ENCODE results near the gene ABI2.
"Not testable (repeated sequence)": the region's sequence is repeated elsewhere in the genome, so short reads cannot be mapped to it uniquely, and the experiment has no call there.

The ABI2 gene

GRCh38 chr2:203418271-203418670, 90.1 kb downstream of the ABI2 start:
- no peak overlapping the region for H3K4me3 ChIP-seq (ENCODE audit: low read length)
- TF ChIP-seq, protein P1, sequence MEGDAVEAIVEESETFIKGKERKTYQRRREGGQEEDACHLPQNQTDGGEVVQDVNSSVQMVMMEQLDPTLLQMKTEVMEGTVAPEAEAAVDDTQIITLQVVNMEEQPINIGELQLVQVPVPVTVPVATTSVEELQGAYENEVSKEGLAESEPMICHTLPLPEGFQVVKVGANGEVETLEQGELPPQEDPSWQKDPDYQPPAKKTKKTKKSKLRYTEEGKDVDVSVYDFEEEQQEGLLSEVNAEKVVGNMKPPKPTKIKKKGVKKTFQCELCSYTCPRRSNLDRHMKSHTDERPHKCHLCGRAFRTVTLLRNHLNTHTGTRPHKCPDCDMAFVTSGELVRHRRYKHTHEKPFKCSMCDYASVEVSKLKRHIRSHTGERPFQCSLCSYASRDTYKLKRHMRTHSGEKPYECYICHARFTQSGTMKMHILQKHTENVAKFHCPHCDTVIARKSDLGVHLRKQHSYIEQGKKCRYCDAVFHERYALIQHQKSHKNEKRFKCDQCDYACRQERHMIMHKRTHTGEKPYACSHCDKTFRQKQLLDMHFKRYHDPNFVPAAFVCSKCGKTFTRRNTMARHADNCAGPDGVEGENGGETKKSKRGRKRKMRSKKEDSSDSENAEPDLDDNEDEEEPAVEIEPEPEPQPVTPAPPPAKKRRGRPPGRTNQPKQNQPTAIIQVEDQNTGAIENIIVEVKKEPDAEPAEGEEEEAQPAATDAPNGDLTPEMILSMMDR (conservative IDR thresholded peaks at IDR 0.05; ENCODE audit: low read depth, low read length): no peak
- peak; percentile 66 for DNase-seq (ENCODE audit: low read depth)

DNA sequence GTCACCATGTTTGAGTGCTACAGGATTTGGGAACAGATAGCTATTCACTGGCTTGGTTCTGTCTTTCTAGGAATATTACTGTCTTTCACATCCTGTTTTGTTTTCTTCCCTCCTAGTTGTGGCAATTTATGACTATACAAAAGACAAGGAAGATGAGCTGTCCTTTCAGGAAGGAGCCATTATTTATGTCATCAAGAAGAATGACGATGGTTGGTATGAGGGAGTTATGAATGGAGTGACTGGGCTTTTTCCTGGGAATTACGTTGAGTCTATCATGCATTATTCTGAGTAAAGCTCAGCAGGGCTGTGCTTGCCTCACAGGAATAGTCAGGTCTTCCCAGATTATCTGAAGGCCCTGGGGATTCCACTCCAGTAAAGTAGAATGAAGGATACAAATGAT, 98.9 kb downstream of the ABI2 start:
- DNase-seq (ENCODE audit: low read depth): no peak
- TF ChIP-seq, protein P1 (conservative IDR thresholded peaks at IDR 0.05; ENCODE audit: low read depth, low read length): no peak
- no peak overlapping the region for H3K4me3 ChIP-seq (ENCODE audit: low read length)

DNA sequence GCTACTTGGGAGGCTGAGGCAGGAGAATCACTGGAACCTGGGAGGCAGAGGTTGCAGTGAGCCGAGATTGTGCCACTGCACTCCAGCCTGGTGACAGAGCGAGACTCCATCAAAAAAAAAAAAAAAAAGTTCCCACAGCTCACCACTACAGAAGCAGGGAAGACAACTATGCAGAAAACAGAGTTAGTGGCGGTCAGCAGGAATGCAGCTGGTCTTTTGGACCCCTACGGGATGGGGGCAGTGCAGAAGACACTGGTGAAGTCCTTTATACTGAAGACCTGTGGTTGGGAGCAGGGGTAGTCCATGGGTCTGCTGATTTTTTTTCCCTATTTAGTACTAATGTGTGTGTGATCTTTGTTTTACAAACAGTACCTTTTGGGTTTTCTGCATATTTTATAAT, 101.4 kb downstream of the ABI2 start:
- H3K4me3 ChIP-seq (ENCODE audit: low read length); DNase-seq (ENCODE audit: low read depth): not testable (repeated sequence)

- no peak overlapping the region for H3K4me3 ChIP-seq (ENCODE audit: low read length)
- TF ChIP-seq, protein P1 (conservative IDR thresholded peaks at IDR 0.05; ENCODE audit: low read depth, low read length): no peak
- no peak for DNase-seq (ENCODE audit: low read depth)
Measured at GRCh38 chr2:203431391-203432185, 103.4 kb downstream of the ABI2 start.

DNA sequence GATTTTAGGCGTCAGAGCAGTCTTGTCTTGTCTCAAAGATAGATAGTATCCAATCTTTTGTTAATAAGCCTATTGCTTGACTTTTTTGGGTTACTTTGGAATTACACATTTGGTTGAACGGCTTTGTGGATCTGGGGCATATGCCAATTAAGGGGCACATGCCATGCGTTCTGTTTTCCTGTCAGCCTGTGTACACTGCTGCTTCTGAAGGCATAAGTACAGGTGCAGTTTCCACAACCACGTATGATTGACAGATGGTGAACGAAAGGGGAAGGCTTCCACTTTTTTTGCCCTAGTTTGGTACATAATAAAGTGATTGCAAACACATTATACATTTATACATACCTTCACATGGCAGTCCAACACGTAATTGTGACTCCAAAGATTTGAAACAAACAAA, 104.6 kb downstream of the ABI2 start:
- TF ChIP-seq, protein P1 (conservative IDR thresholded peaks at IDR 0.05; ENCODE audit: low read depth, low read length): no peak
- no peak overlapping the region for H3K4me3 ChIP-seq (ENCODE audit: low read length)
- DNase-seq (ENCODE audit: low read depth): no peak

GRCh38 chr2:203436496-203436895, 108.3 kb downstream of the ABI2 start:
- no peak overlapping the region for H3K4me3 ChIP-seq (ENCODE audit: low read length)
- no peak for DNase-seq (ENCODE audit: low read depth)
- TF ChIP-seq, protein P1 (conservative IDR thresholded peaks at IDR 0.05; ENCODE audit: low read depth, low read length): no peak

GRCh38 chr2:203437511-203437910, 109.3 kb downstream of the ABI2 start:
- TF ChIP-seq, protein P1 (conservative IDR thresholded peaks at IDR 0.05; ENCODE audit: low read depth, low read length): no peak
- DNase-seq (ENCODE audit: low read depth): no peak
- no peak overlapping the region for H3K4me3 ChIP-seq (ENCODE audit: low read length)

Measured in retinal pigment epithelial cell (primary cell).